GM19035 (cell line): ENCODE measurements around the gene MORC3.
A peak's percentile ranks its signal among the peaks of the same experiment; 100 is the strongest.
"Not testable (repeated sequence)": the region's sequence is repeated elsewhere in the genome, so short reads cannot be mapped to it uniquely, and the experiment has no call there.

ENCODE experiments used
- ATAC-seq: cut with Tn5 transposase; IDR thresholded peaks from one replicate; pipeline ENCODE4 v1.9.1; 2021; ENCODE audit not compliant: unreplicated experiment

MORC3 gene

GRCh38 chr21:36384885-36385232 is 64.9 kb downstream of the MORC3 start:
- ATAC-seq = peak; percentile 24

GRCh38 chr21:36385233-36386030 is 65.4 kb downstream of the MORC3 start, which contains the start of gene CHAF1B:
Gene CHAF1B (plus strand): TSS chr21:36385392. CDS start chr21:36386137, 745 bp downstream.
- ATAC-seq = peak; percentile 83

- ATAC-seq = no peak
Measured at GRCh38 chr21:36386031-36386642, 66.1 kb downstream of the MORC3 start.

GRCh38 chr21:36388096-36388495 is 68.1 kb downstream of the MORC3 start:
- ATAC-seq = no peak

GRCh38 chr21:36388835-36389234 is 68.8 kb downstream of the MORC3 start:
- no peak for ATAC-seq

GRCh38 chr21:36391649-36392048 is 71.7 kb downstream of the MORC3 start:
- ATAC-seq = not testable (repeated sequence)

GRCh38 chr21:36395353-36396111 is 75.5 kb downstream of the MORC3 start:
- no peak for ATAC-seq

GRCh38 chr21:36396325-36396724 is 76.3 kb downstream of the MORC3 start:
- ATAC-seq = no peak

- ATAC-seq = no peak
Measured at GRCh38 chr21:36396971-36397370, 77.0 kb downstream of the MORC3 start.

GRCh38 chr21:36397606-36398005 is 77.6 kb downstream of the MORC3 start:
- ATAC-seq = no peak

- not testable (repeated sequence) for ATAC-seq
Measured at GRCh38 chr21:36399736-36400135, 79.7 kb downstream of the MORC3 start.

- no peak for ATAC-seq
Measured at GRCh38 chr21:36400719-36401118, 80.7 kb downstream of the MORC3 start.

- no peak for ATAC-seq
Measured at GRCh38 chr21:36402339-36402738, 82.3 kb downstream of the MORC3 start.

GRCh38 chr21:36403713-36404112 is 83.7 kb downstream of the MORC3 start:
- no peak for ATAC-seq

GRCh38 chr21:36408568-36408967 is 88.6 kb downstream of the MORC3 start:
- no peak for ATAC-seq

GRCh38 chr21:36411301-36411700 is 91.3 kb downstream of the MORC3 start:
- no peak for ATAC-seq

GRCh38 chr21:36412916-36413315 is 92.9 kb downstream of the MORC3 start:
- ATAC-seq = no peak

GRCh38 chr21:36415375-36415774 is 95.4 kb downstream of the MORC3 start:
- no peak for ATAC-seq

GRCh38 chr21:36419241-36419640 is 99.2 kb downstream of the MORC3 start:
- no peak for ATAC-seq

GRCh38 chr21:36419996-36420395 is 100.0 kb downstream of the MORC3 start:
- ATAC-seq = peak; percentile 56

- ATAC-seq = no peak
Measured at GRCh38 chr21:36420571-36421339, 100.8 kb downstream of the MORC3 start.
